DMS53 treated with DMSO at 0.1 percent for 48 hours (cell line): ENCODE measurements around the gene ARFIP1.
"Not testable (repeated sequence)": the region's sequence is repeated elsewhere in the genome, so short reads cannot be mapped to it uniquely, and the experiment has no call there.

Source experiments
- DNase-seq: peaks from one replicate; lab custom pipeline; 2025; ENCODE audit not compliant: unreplicated experiment; lab: John Stamatoyannopoulos, UW

The ARFIP1 gene

GRCh38 chr4:152785639-152786615, 6.2 kb downstream of the ARFIP1 start:
- DNase-seq: no peak

GRCh38 chr4:152786627-152787026, 6.9 kb downstream of the ARFIP1 start:
- no peak for DNase-seq

GRCh38 chr4:152795891-152796290, 16.1 kb downstream of the ARFIP1 start:
- no peak for DNase-seq

GRCh38 chr4:152803541-152803940, 23.8 kb downstream of the ARFIP1 start:
- no peak for DNase-seq

GRCh38 chr4:152805071-152805650, 25.4 kb downstream of the ARFIP1 start:
- no peak for DNase-seq

GRCh38 chr4:152805818-152806217, 26.1 kb downstream of the ARFIP1 start:
- DNase-seq: no peak

GRCh38 chr4:152806501-152807125, 26.9 kb downstream of the ARFIP1 start:
- no peak for DNase-seq

GRCh38 chr4:152807294-152807829, 27.6 kb downstream of the ARFIP1 start:
- no peak for DNase-seq

GRCh38 chr4:152808670-152809069, 28.9 kb downstream of the ARFIP1 start:
- no peak for DNase-seq

- peak; percentile 40 for DNase-seq
Observed at GRCh38 chr4:152810715-152811287, 31.0 kb downstream of the ARFIP1 start.

- DNase-seq: no peak
Observed at GRCh38 chr4:152815078-152815477, 35.3 kb downstream of the ARFIP1 start.

GRCh38 chr4:152817331-152817730, 37.6 kb downstream of the ARFIP1 start:
- no peak for DNase-seq

GRCh38 chr4:152819026-152819645, 39.4 kb downstream of the ARFIP1 start:
- DNase-seq: no peak

- DNase-seq: no peak
Observed at GRCh38 chr4:152820073-152820472, 40.3 kb downstream of the ARFIP1 start.

GRCh38 chr4:152822323-152822722, 42.6 kb downstream of the ARFIP1 start:
- no peak for DNase-seq

GRCh38 chr4:152824561-152824960, 44.8 kb downstream of the ARFIP1 start:
- no peak for DNase-seq

- DNase-seq: no peak
Observed at GRCh38 chr4:152825336-152825735, 45.6 kb downstream of the ARFIP1 start.

- no peak for DNase-seq
Observed at GRCh38 chr4:152828122-152828521, 48.4 kb downstream of the ARFIP1 start.

- DNase-seq: no peak
Observed at GRCh38 chr4:152831416-152831815, 51.7 kb downstream of the ARFIP1 start.

GRCh38 chr4:152836936-152837335, 57.2 kb downstream of the ARFIP1 start:
- DNase-seq: no peak

- DNase-seq: not testable (repeated sequence)
Observed at GRCh38 chr4:152839729-152840128, 60.0 kb downstream of the ARFIP1 start.
